K562 (cell line): ENCODE results near the gene LAPTM4A. TPM values are rescaled to one million over a fixed set of nuclear protein-coding genes. Genes with fewer than 3 reads are reported as not detected.

ENCODE experiments used
- ATAC-seq: fragments of 200-7000 bp; cut with Tn5 transposase; 3 replicates; pipeline ENCODE4 v1.9.1; 2020; ENCODE audit warnings: moderate library complexity
- BruUV-seq: library from RNA; stranded (reverse); fragments of 400-500 nt; replicated peaks from 2 replicates; lab custom pipeline; 2021; lab: Mats Ljungman, UMichigan
- CTCF ChIA-PET: fragments of 300-600 bp; formaldehyde crosslinking; extraction: SDS; loops from one replicate; lab custom pipeline; 2021; ENCODE audit warnings: low intra/inter-chr PET ratio; lab: Yijun Ruan, JAX
- POLR2A ChIA-PET: fragments of 300-600, 350-650 bp; sonication (Branson Sonifier 250); formaldehyde crosslinking; extraction: SDS; loops from one replicate; lab custom pipeline; 2021; ENCODE audit warnings: antibody characterized with exemption, inconsistent platforms; lab: Yijun Ruan, JAX
- DNase-seq, 4 experiments: peaks; one replicate each; pipeline versions ENCODE4 v3.0.0 to v3.0.0-alpha.2; 2011 to 2018; ENCODE audit warnings: low spot score in 3 of 4, mixed read lengths in 3 of 4; ENCODE audit errors: extremely low read depth in 1 of 4
- FAIRE-seq: peaks from 2 replicates; lab custom pipeline; 2011; peaks lifted over from hg19 to GRCh38; lab: Jason Lieb, UNC
- H2AFZ ChIP-seq: 2 replicates; pipeline ENCODE4 v1.6.0; 2011; ENCODE audit warnings: low read depth, low read length, control low read depth, inconsistent platforms
- H3K27ac ChIP-seq: fragments of 200-600 bp; 3 replicates; pipeline ENCODE4 v1.8.0; 2011; ENCODE audit warnings: low read depth, mild to moderate bottlenecking, control low read depth, inconsistent platforms, low read length, moderate library complexity, mixed read lengths; ENCODE audit errors: extremely low read depth
- H3K27me3 ChIP-seq, 2 experiments: fragments of 300-600 bp in 1 of 2; 2 replicates in 1 of 2; 3 replicates in 1 of 2; pipeline versions ENCODE4 v1.6.0 to v1.8.0; 2011; ENCODE audit warnings: inconsistent platforms in 2 of 2, low read length in 2 of 2, mild to moderate bottlenecking in 1 of 2, mixed read lengths in 1 of 2, moderate library complexity in 1 of 2; ENCODE audit not compliant: control insufficient read depth in 2 of 2, insufficient read depth in 2 of 2
- H3K36me3 ChIP-seq: fragments of 300-600 bp; 3 replicates; pipeline ENCODE4 v1.8.0; 2011; ENCODE audit warnings: mild to moderate bottlenecking, low read length, inconsistent platforms; ENCODE audit not compliant: control insufficient read depth, insufficient read depth
- H3K4me1 ChIP-seq, 2 experiments: fragments of 200-600 bp in 1 of 2; replicated peaks in 1 of 2; 2 replicates in 1 of 2; 3 replicates in 1 of 2; pipeline versions ENCODE4 v1.5.1 to v1.8.0; 2011; ENCODE audit warnings: inconsistent platforms in 2 of 2, low read length in 2 of 2, mild to moderate bottlenecking in 1 of 2, mixed read lengths in 1 of 2, moderate library complexity in 1 of 2; ENCODE audit not compliant: control insufficient read depth in 2 of 2, insufficient read depth in 2 of 2
- H3K4me2 ChIP-seq: 2 replicates; pipeline ENCODE4 v1.6.1; 2011; ENCODE audit warnings: low read length, control low read depth, inconsistent platforms, mixed read lengths; ENCODE audit not compliant: insufficient read depth
- H3K4me3 ChIP-seq: fragments of 200-600 bp; sonication (generic), shearing (Covaris generic); 2 replicates; pipeline ENCODE4 v1.5.1; 2016; ENCODE audit warnings: control low read depth, inconsistent platforms
- H3K79me2 ChIP-seq: fragments of 200-600 bp; 3 replicates; pipeline ENCODE4 v1.8.0; 2011; ENCODE audit warnings: low read length, inconsistent platforms; ENCODE audit not compliant: control insufficient read depth, insufficient read depth
- H3K9ac ChIP-seq, 2 experiments: 2 replicates each; pipeline versions ENCODE4 v1.6.0 to v1.6.1; 2011; ENCODE audit warnings: low read depth in 2 of 2, low read length in 2 of 2, control low read depth in 1 of 2, inconsistent platforms in 1 of 2, mild to moderate bottlenecking in 1 of 2, mixed read lengths in 1 of 2; ENCODE audit not compliant: insufficient read depth in 1 of 2
- H3K9me1 ChIP-seq: one replicate; pipeline ENCODE4 v1.6.0; 2011; ENCODE audit warnings: inconsistent platforms, mild to moderate bottlenecking, low read length, moderate library complexity; ENCODE audit not compliant: control insufficient read depth, insufficient read depth
- H3K9me3 ChIP-seq: replicated peaks from 2 replicates; pipeline ENCODE4 v1.5.1; 2011; ENCODE audit warnings: low read depth, low read length, inconsistent platforms; ENCODE audit not compliant: control insufficient read depth, insufficient read depth
- H4K20me1 ChIP-seq: replicated peaks from 2 replicates; pipeline ENCODE4 v1.6.1; 2011; ENCODE audit warnings: low read length, inconsistent platforms, mixed read lengths; ENCODE audit not compliant: control insufficient read depth, insufficient read depth
- NFRKB ChIP-seq: fragments of 450-650 bp; IDR thresholded peaks from 2 replicates; pipeline ENCODE4 v1.6.1; 2016; ENCODE audit warnings: low read depth
- NFYB ChIP-seq: IDR thresholded peaks from 2 replicates; pipeline ENCODE4 v1.6.1; 2011; ENCODE audit warnings: mild to moderate bottlenecking, moderate library complexity; ENCODE audit not compliant: insufficient read length; ENCODE audit errors: extremely low read depth
- SP1 ChIP-seq: sonication (generic); formaldehyde crosslinking; IDR thresholded peaks from 2 replicates; pipeline ENCODE4 v1.8.1; 2022; ENCODE audit warnings: mild to moderate bottlenecking, missing genetic modification reagents
- ZNF24 ChIP-seq: fragments of 450-650 bp; IDR thresholded peaks from 2 replicates; pipeline ENCODE4 v1.6.1; 2016
- ZNF76 ChIP-seq: fragments of 250-450 bp; sonication (Bioruptor Pico); IDR thresholded peaks from 2 replicates; pipeline ENCODE4 v1.4.0; 2020; ENCODE audit warnings: mild to moderate bottlenecking, moderate library complexity, borderline replicate concordance
- WGBS: fragments of 100-300 bp; shearing (Covaris generic); methylation state at CpG from one replicate; pipeline ENCODE4 v1.1.6; 2016; ENCODE audit warnings: low coverage, mixed read lengths; ENCODE audit not compliant: insufficient coverage; ENCODE audit errors: missing lambda C conversion rate; 5-methylcytosine and 5-hydroxymethylcytosine counted together
- in situ Hi-C: fragments of 300-500 bp; cut with MboI; formaldehyde crosslinking; loops from 4 replicates; pipeline ENCODE4 v1.15.0; 2018; ENCODE audit warnings: inconsistent platforms, mixed read lengths
- intact Hi-C: fragments of 100-400 bp; cut with micrococcal nuclease; formaldehyde crosslinking; loops from 2 replicates; pipeline ENCODE4 v1.14.2; 2022
- polyA plus RNA-seq, 8 experiments: library from polyadenylated mRNA; depleted of rRNA in 4 of 8; stranded (reverse) in 5 of 8; unstranded in 3 of 8; fragments of >200 nt; fragmentation: Nextera tagmentation in 2 of 8; fragmentation: Illumina TruSeq in 1 of 8; extraction: Ambion mirVana in 2 of 8; extraction: Trizol in 1 of 8; gene quantifications; 2 replicates each; pipeline versions ENCODE4 v1.2.1 to v1.2.3, GENCODE V29; 2011 to 2014; ENCODE audit warnings: inconsistent platforms in 1 of 8, missing spikeins in 1 of 8
- total RNA-seq, 7 experiments: library from RNA; depleted of rRNA in 6 of 7; stranded (reverse); fragments of >200 nt in 6 of 7; fragmentation: Illumina TruSeq in 2 of 7; extraction: Trizol in 2 of 7; gene quantifications; 2 replicates each; pipeline versions ENCODE4 v1.2.1 to v1.2.3, GENCODE V29; 2011 to 2021; ENCODE audit warnings: low replicate concordance in 1 of 7

LAPTM4A gene
- total and polyA plus RNA-seq, 9 of the 15 experiments (the other 6 are each of a cell fraction or from before 2014, with no cell fraction given): 13.4 to 157 (median 50.1) TPM

GRCh38 chr2:20099780-20100179, 48.4 kb upstream of the LAPTM4A start:
- H3K27me3 ChIP-seq: peaks cover 0 to 5% of the 10 kb centered on the region in 2 experiments; a peak in 1 of 5 replicates
- FAIRE-seq (no peak), ATAC-seq (no peak)
- H3K27ac ChIP-seq: no peak overlapping the region
- H3K4me2 ChIP-seq: no peak overlapping the region
- CTCF ChIA-PET: interaction anchor here (0.6 to 0.7 kb wide), 2 partner anchors 87 to 150 kb away, joined by 4 read pairs; partner anchors contain the start of gene MATN3
- no peaks in the 10 kb centered on the region for H3K79me2 ChIP-seq
- no peaks in the 10 kb centered on the region for H4K20me1 ChIP-seq
- no peaks in the 10 kb centered on the region for H3K9me1 ChIP-seq
- no peaks in the 10 kb centered on the region; the same call in 1 of the 2 replicates for H3K9me3 ChIP-seq
- no peaks in the 10 kb centered on the region for H3K4me1 ChIP-seq
- in situ Hi-C loops (loop anchor here (5.0 to 10.0 kb wide), 2 partner anchors 137 to 535 kb away; no protein-coding TSS in a partner anchor), intact Hi-C loops (loop anchor here (2.0 to 10.0 kb wide), 3 partner anchors 191 to 1715 kb away; no protein-coding TSS in a partner anchor)
- TF ChIP-seq ZNF24 (no peak), SP1 (CRISPR knock-in tag) (no peak), NFRKB (no peak), ZNF76 (CRISPR knock-in tag) (no peak), NFYB (no peak)
- TF ChIP-seq, all 486 proteins: peak for 0
- POLR2A ChIA-PET: no interaction called here
- H2AFZ ChIP-seq: no peak overlapping the region
- DNase-seq: no peak
- BruUV-seq: no TSS peak
- no peaks in the 10 kb centered on the region for H3K36me3 ChIP-seq
- H3K4me3 ChIP-seq: no peak overlapping the region
- WGBS: 13% methylated on average over 5 of the region's 6 CpGs
- H3K9ac ChIP-seq: no peak overlapping the region
